Keratinocyte (primary cell): ENCODE results near the gene CYP3A4. TPM values are rescaled to one million over a fixed set of nuclear protein-coding genes. Genes with fewer than 3 reads are reported as not detected.

Source experiments
- DNase-seq: peaks from one replicate; pipeline ENCODE4 v3.0.0-alpha.2; 2011; ENCODE audit warnings: low read depth, missing footprints, low spot score
- FAIRE-seq: peaks from 2 replicates; lab custom pipeline; 2011; peaks lifted over from hg19 to GRCh38; lab: Jason Lieb, UNC
- H2AFZ ChIP-seq: 2 replicates; pipeline ENCODE4 v1.6.0; 2012; ENCODE audit warnings: low read length, control low read depth, inconsistent platforms; ENCODE audit not compliant: control insufficient read depth
- H3K27ac ChIP-seq: 2 replicates; pipeline ENCODE4 v1.5.1; 2011; ENCODE audit warnings: low read length; ENCODE audit not compliant: control insufficient read depth, insufficient read depth
- H3K27me3 ChIP-seq: 3 replicates; pipeline ENCODE4 v1.6.0; 2011; ENCODE audit warnings: low read length; ENCODE audit not compliant: control insufficient read depth, insufficient read depth; ENCODE audit errors: extremely low read depth
- H3K36me3 ChIP-seq, 2 experiments: 2 replicates in 1 of 2; 3 replicates in 1 of 2; pipeline ENCODE4 v1.5.1; 2011; ENCODE audit warnings: low read length in 2 of 2, mild to moderate bottlenecking in 1 of 2; ENCODE audit not compliant: control insufficient read depth in 2 of 2, insufficient read depth in 2 of 2; ENCODE audit errors: extremely low read depth in 1 of 2
- H3K4me1 ChIP-seq: 3 replicates; pipeline ENCODE4 v1.5.1; 2011; ENCODE audit warnings: low read length; ENCODE audit not compliant: control insufficient read depth, insufficient read depth; ENCODE audit errors: extremely low read depth
- H3K4me2 ChIP-seq: 3 replicates; pipeline ENCODE4 v1.6.0; 2011; ENCODE audit warnings: low read depth, low read length; ENCODE audit not compliant: control insufficient read depth, insufficient read depth; ENCODE audit errors: extremely low read depth
- H3K4me3 ChIP-seq, 3 experiments: fragments of 200-600 bp in 1 of 3; sonication (generic) in 1 of 3; 2 replicates in 2 of 3; 3 replicates in 1 of 3; pipeline ENCODE4 v1.5.1; 2011 to 2016; ENCODE audit warnings: low read length in 3 of 3, mild to moderate bottlenecking in 3 of 3, control low read depth in 2 of 3, inconsistent platforms in 1 of 3, low read depth in 1 of 3, mixed read lengths in 1 of 3, mixed run types in 1 of 3, moderate library complexity in 1 of 3; ENCODE audit not compliant: control insufficient read depth in 2 of 3, insufficient read depth in 2 of 3; ENCODE audit errors: extremely low read depth in 1 of 3
- H3K79me2 ChIP-seq: 2 replicates; pipeline ENCODE4 v1.6.0; 2012; ENCODE audit warnings: low read length; ENCODE audit not compliant: control insufficient read depth, insufficient read depth
- H3K9ac ChIP-seq: 3 replicates; pipeline ENCODE4 v1.6.0; 2011; ENCODE audit warnings: low read length; ENCODE audit not compliant: control insufficient read depth, insufficient read depth; ENCODE audit errors: extremely low read depth
- H3K9me1 ChIP-seq: 3 replicates; pipeline ENCODE4 v1.6.0; 2011; ENCODE audit warnings: low read length; ENCODE audit not compliant: control insufficient read depth, insufficient read depth; ENCODE audit errors: extremely low read depth
- H3K9me3 ChIP-seq: 2 replicates; pipeline ENCODE4 v1.5.1; 2012; ENCODE audit warnings: low read depth, low read length; ENCODE audit not compliant: control insufficient read depth
- H4K20me1 ChIP-seq: 3 replicates; pipeline ENCODE4 v1.6.0; 2011; ENCODE audit warnings: low read length; ENCODE audit not compliant: control insufficient read depth, insufficient read depth; ENCODE audit errors: extremely low read depth
- CTCF ChIP-seq, 3 experiments: IDR thresholded peaks in 1 of 3; conservative IDR thresholded peaks in 1 of 3; optimal IDR thresholded peaks in 1 of 3; 2 replicates in 2 of 3; 3 replicates in 1 of 3; pipeline versions ENCODE3 to v1.5.1; 2011; ENCODE audit warnings: low read length in 3 of 3, mild to moderate bottlenecking in 3 of 3, moderate library complexity in 2 of 3, control low read depth in 1 of 3, inconsistent platforms in 1 of 3; ENCODE audit not compliant: insufficient read depth in 2 of 3; ENCODE audit errors: extremely low read depth in 1 of 3
- EZH2 ChIP-seq: IDR thresholded peaks from one replicate; pipeline ENCODE4 v1.6.1; 2012; ENCODE audit warnings: inconsistent platforms, mild to moderate bottlenecking, low read length, moderate library complexity
- dilution Hi-C: fragments of 300-500 bp; cut with MboI; formaldehyde crosslinking; loops from one replicate; pipeline ENCODE4 v1.7.0; 2020; ENCODE audit warnings: low sequenced_read_pairs; ENCODE audit not compliant: extremely low pct_ligation_motif_present
- polyA plus RNA-seq, 5 experiments: library from polyadenylated mRNA; depleted of rRNA in 3 of 5; stranded (reverse) in 3 of 5; stranded (forward) in 1 of 5; unstranded in 1 of 5; fragments of >200 nt; gene quantifications; 1 replicate in 1 of 5; 2 replicates in 3 of 5; 3 replicates in 1 of 5; pipeline versions ENCODE4 v1.2.1 to v1.2.3, GENCODE V29; 2011 to 2012; ENCODE audit warnings: missing spikeins in 2 of 5, low read depth in 1 of 5, low replicate concordance in 1 of 5

Gene CYP3A4
- polyA plus RNA-seq, 1 donor (not counting 4 experiments of a cell fraction or from before 2014, with no cell fraction given) = not detected

GRCh38 chr7:99713995-99714570 is 69.9 kb downstream of the CYP3A4 start:
- no peak overlapping the region for H3K9ac ChIP-seq
- H4K20me1 ChIP-seq = no peaks in the 10 kb centered on the region
- no peak overlapping the region for H3K4me2 ChIP-seq
- TF ChIP-seq CTCF (optimal IDR thresholded peaks at IDR 0.05 in 1 of 3, IDR thresholded peaks at IDR 0.05 in 1 of 3, conservative IDR thresholded peaks at IDR 0.05 in 1 of 3; ENCODE audit: extremely low read depth in 1 of 3, insufficient read depth in 2 of 3, low read length in 3 of 3) (no peak), EZH2 (no peak)
- no peaks in the 10 kb centered on the region for H3K79me2 ChIP-seq
- H3K4me3 ChIP-seq = no peak overlapping the region
- H3K9me3 ChIP-seq = no peaks in the 10 kb centered on the region
- H3K9me1 ChIP-seq = no peaks in the 10 kb centered on the region
- no peak overlapping the region for H2AFZ ChIP-seq
- H3K4me1 ChIP-seq = peaks cover 11% of the 10 kb centered on the region
- no peak overlapping the region for H3K27ac ChIP-seq
- DNase-seq (no peak), FAIRE-seq (no peak)
- no peaks in the 10 kb centered on the region for H3K27me3 ChIP-seq
- H3K36me3 ChIP-seq = no peaks in the 10 kb centered on the region
- dilution Hi-C loops = no loop called here

GRCh38 chr7:99709838-99710578 is 74.0 kb downstream of the CYP3A4 start:
- FAIRE-seq (peak; percentile 77), DNase-seq (no peak)
- Histone ChIP-seq H3K27me3 (no peaks in the 10 kb centered on the region), H3K4me2 (peak overlapping the region; percentile 8), H2AFZ (no peak overlapping the region), H3K36me3 (no peaks in the 10 kb centered on the region), H3K9ac (no peak overlapping the region), H3K4me3 (no peak overlapping the region), H3K79me2 (no peaks in the 10 kb centered on the region), H3K4me1 (peaks cover 11% of the 10 kb centered on the region), H4K20me1 (no peaks in the 10 kb centered on the region), H3K9me1 (no peaks in the 10 kb centered on the region), H3K9me3 (peaks cover 3% of the 10 kb centered on the region), H3K27ac (no peak overlapping the region)
- dilution Hi-C loops = no loop called here
- TF ChIP-seq CTCF (optimal IDR thresholded peaks at IDR 0.05 in 1 of 3, IDR thresholded peaks at IDR 0.05 in 1 of 3, conservative IDR thresholded peaks at IDR 0.05 in 1 of 3; ENCODE audit: extremely low read depth in 1 of 3, insufficient read depth in 2 of 3, low read length in 3 of 3) (no peak), EZH2 (no peak)
